Effector memory CD4-positive, alpha-beta T cell (primary cell): ENCODE measurements around the gene GAK.

Experiments used
- DNase-seq, 3 donors: peaks; one replicate each; pipeline ENCODE4 v3.0.0-alpha.2; 2020
- H3K27ac ChIP-seq: 2 replicates; pipeline ENCODE4 v1.7.0; 2013; ENCODE audit warnings: mild to moderate bottlenecking, low read length, moderate library complexity; ENCODE audit not compliant: insufficient read depth, poor library complexity, severe bottlenecking
- H3K27me3 ChIP-seq: replicated peaks from 2 replicates; pipeline ENCODE4 v1.7.0; 2013; ENCODE audit warnings: mild to moderate bottlenecking, low read length; ENCODE audit not compliant: insufficient read depth, control insufficient read depth, poor library complexity, severe bottlenecking
- H3K36me3 ChIP-seq: 2 replicates; pipeline ENCODE4 v1.7.0; 2013; ENCODE audit warnings: mild to moderate bottlenecking, low read length, moderate library complexity; ENCODE audit not compliant: control insufficient read depth, insufficient read depth
- H3K4me1 ChIP-seq: 2 replicates; pipeline ENCODE4 v1.7.0; 2013; ENCODE audit warnings: low read length, mild to moderate bottlenecking; ENCODE audit not compliant: control insufficient read depth, insufficient read depth, poor library complexity, severe bottlenecking
- H3K4me3 ChIP-seq: 2 replicates; pipeline ENCODE4 v1.7.0; 2013; ENCODE audit warnings: low read length, low read depth, mild to moderate bottlenecking; ENCODE audit not compliant: insufficient read depth, poor library complexity, severe bottlenecking
- H3K9me3 ChIP-seq: 2 replicates; pipeline ENCODE4 v1.7.0; 2013; ENCODE audit warnings: mild to moderate bottlenecking, low read length, moderate library complexity; ENCODE audit not compliant: control insufficient read depth

The GAK gene

DNA sequence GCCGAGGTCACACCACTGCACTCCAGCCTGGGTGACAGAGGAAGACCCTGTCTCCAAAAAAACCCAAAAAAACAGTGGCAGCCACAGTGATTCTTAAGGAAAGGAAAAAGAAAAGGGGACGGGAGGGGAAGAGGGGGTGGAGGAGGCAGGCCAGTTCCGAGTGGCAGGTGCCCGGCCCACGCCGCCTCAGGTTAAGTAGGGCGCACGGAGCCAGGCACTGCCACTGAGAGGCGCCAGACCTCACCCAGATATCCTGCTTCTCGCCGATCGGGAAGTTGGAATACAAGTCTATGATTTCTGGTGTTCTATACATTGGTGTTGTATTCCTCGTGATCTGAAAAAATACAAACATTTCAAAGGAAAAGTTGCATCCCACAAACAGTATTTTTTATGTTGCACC lies 35.9 kb downstream of the GAK start:
- Histone ChIP-seq H3K27ac (no peak overlapping the region), H3K4me1 (no peaks in the 10 kb centered on the region), H3K27me3 (no peaks in the 10 kb centered on the region), H3K36me3 (peaks cover 60% of the 10 kb centered on the region), H3K4me3 (no peak overlapping the region), H3K9me3 (no peaks in the 10 kb centered on the region)
- DNase-seq: no peak

- H3K4me3 ChIP-seq: no peak overlapping the region
- H3K9me3 ChIP-seq: no peaks in the 10 kb centered on the region
- no peak overlapping the region for H3K27ac ChIP-seq
- no peaks in the 10 kb centered on the region for H3K4me1 ChIP-seq
- H3K27me3 ChIP-seq: no peaks in the 10 kb centered on the region
- H3K36me3 ChIP-seq: peaks cover 62% of the 10 kb centered on the region
- DNase-seq: no peak
These were observed 36.5 kb downstream of the GAK start for GRCh38 chr4:895596-895995.

GRCh38 chr4:893995-894705 lies 38.0 kb downstream of the GAK start:
- H3K27ac ChIP-seq: no peak overlapping the region
- no peaks in the 10 kb centered on the region for H3K9me3 ChIP-seq
- peaks cover 67% of the 10 kb centered on the region for H3K36me3 ChIP-seq
- no peak for DNase-seq
- no peaks in the 10 kb centered on the region for H3K4me1 ChIP-seq
- no peak overlapping the region for H3K4me3 ChIP-seq
- no peaks in the 10 kb centered on the region for H3K27me3 ChIP-seq

- Histone ChIP-seq H3K4me3 (no peak overlapping the region), H3K27me3 (no peaks in the 10 kb centered on the region), H3K27ac (no peak overlapping the region), H3K4me1 (no peaks in the 10 kb centered on the region), H3K36me3 (peaks cover 74% of the 10 kb centered on the region), H3K9me3 (no peaks in the 10 kb centered on the region)
- DNase-seq: no peak
These were observed 38.7 kb downstream of the GAK start for GRCh38 chr4:893276-893994.

DNA sequence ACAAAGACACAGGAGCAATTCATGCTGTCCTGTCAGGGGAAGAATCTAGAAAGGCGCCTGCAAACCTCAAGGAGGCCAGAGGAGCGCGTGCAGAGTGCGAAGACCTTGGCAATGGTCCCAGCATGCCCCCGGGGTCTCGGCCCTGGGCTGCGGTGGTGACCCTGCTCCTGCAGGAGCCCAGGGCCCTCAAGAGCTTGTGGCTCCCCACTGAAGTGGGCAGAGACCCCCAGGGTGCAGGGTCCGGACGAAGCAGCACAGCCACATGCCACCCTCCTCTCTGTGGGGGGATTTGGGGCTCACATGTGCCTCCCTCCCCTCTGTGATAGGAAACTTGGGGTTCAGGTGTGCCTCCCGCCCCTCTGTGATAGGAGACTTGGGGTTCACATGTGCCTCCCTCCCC lies 39.3 kb downstream of the GAK start:
- DNase-seq: no peak
- peaks cover 77% of the 10 kb centered on the region for H3K36me3 ChIP-seq
- no peaks in the 10 kb centered on the region for H3K9me3 ChIP-seq
- H3K4me1 ChIP-seq: no peaks in the 10 kb centered on the region
- H3K27ac ChIP-seq: no peak overlapping the region
- H3K4me3 ChIP-seq: no peak overlapping the region
- H3K27me3 ChIP-seq: no peaks in the 10 kb centered on the region

GRCh38 chr4:891747-892146 lies 40.4 kb downstream of the GAK start:
- H3K27me3 ChIP-seq: no peaks in the 10 kb centered on the region
- DNase-seq: no peak
- H3K9me3 ChIP-seq: no peaks in the 10 kb centered on the region
- H3K27ac ChIP-seq: no peak overlapping the region
- no peaks in the 10 kb centered on the region for H3K4me1 ChIP-seq
- H3K36me3 ChIP-seq: peaks cover 69% of the 10 kb centered on the region
- no peak overlapping the region for H3K4me3 ChIP-seq

- no peaks in the 10 kb centered on the region for H3K9me3 ChIP-seq
- no peaks in the 10 kb centered on the region for H3K27me3 ChIP-seq
- no peak overlapping the region for H3K27ac ChIP-seq
- peaks cover 66% of the 10 kb centered on the region for H3K36me3 ChIP-seq
- no peak for DNase-seq
- no peaks in the 10 kb centered on the region for H3K4me1 ChIP-seq
- no peak overlapping the region for H3K4me3 ChIP-seq
These were observed 42.0 kb downstream of the GAK start for GRCh38 chr4:890036-890695.

DNA sequence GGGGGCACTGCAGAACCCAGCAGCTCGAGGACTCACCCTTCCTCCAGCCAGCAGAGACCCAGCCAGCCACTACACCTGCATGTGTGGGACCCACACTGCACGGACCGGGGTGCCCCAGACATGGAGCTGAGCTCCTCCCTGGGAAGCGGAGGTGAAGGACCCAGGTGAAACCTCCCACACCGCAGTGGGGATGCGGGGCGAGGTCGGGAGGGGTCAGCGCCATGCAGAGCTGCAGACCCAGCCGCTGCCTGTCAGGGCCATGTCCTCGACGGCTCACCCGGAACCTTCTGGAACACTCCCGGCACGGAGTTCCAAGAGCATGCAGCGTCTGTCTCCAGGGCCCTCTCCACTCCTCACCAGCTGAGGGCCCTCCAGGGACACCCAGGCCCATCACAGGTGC lies 42.6 kb downstream of the GAK start:
- Histone ChIP-seq H3K4me1 (no peaks in the 10 kb centered on the region), H3K27ac (no peak overlapping the region), H3K27me3 (no peaks in the 10 kb centered on the region), H3K36me3 (peaks cover 63% of the 10 kb centered on the region), H3K9me3 (no peaks in the 10 kb centered on the region), H3K4me3 (no peak overlapping the region)
- DNase-seq: no peak

DNA sequence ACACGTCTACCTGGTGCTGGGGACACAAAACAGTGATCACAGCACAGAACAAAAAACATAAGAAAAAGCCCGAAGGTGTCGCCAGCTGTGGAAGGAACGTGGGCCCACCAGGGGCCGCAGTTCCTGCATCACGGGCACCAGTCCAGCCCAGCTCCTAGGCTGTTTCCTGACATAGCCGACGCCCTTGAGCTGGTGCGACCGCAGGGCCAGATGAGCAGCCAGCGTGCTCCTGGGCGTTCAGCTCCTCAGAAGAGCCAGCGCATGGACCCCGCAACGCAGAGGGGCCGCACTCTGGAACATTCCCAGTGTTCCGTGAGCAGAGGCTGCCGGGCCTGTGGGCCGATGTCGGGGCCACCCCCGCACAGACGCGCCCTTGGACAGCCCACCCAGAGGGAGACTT lies 44.1 kb downstream of the GAK start:
- H3K4me3 ChIP-seq: no peak overlapping the region
- no peak overlapping the region for H3K27ac ChIP-seq
- H3K36me3 ChIP-seq: peaks cover 62% of the 10 kb centered on the region
- no peaks in the 10 kb centered on the region for H3K9me3 ChIP-seq
- H3K4me1 ChIP-seq: no peaks in the 10 kb centered on the region
- H3K27me3 ChIP-seq: no peaks in the 10 kb centered on the region
- no peak for DNase-seq
